Hepatocyte (in vitro differentiated cells): ENCODE measurements around the gene ISCU. TPM values are rescaled to one million over a fixed set of nuclear protein-coding genes. Genes with fewer than 3 reads are reported as not detected.
"Not testable (repeated sequence)": the region's sequence is repeated elsewhere in the genome, so short reads cannot be mapped to it uniquely, and the experiment has no call there.

Experiments used
- DNase-seq: peaks from one replicate; pipeline ENCODE4 v3.0.0-alpha.2; 2016; ENCODE audit warnings: low spot score
- H2AFZ ChIP-seq: fragments of 200-600 bp; sonication (generic); 2 replicates; pipeline ENCODE4 v1.6.0; 2016; ENCODE audit warnings: antibody characterized with exemption, mild to moderate bottlenecking
- H3K27ac ChIP-seq: fragments of 200-600 bp; sonication (generic); 2 replicates; pipeline ENCODE4 v1.5.1; 2016; ENCODE audit warnings: mild to moderate bottlenecking
- H3K27me3 ChIP-seq: fragments of 200-600 bp; sonication (generic); 2 replicates; pipeline ENCODE4 v1.6.1; 2016
- H3K36me3 ChIP-seq: fragments of 200-600 bp; sonication (generic); replicated peaks from 2 replicates; pipeline ENCODE4 v1.5.1; 2016; ENCODE audit warnings: low read depth; ENCODE audit not compliant: insufficient read depth
- H3K4me1 ChIP-seq: fragments of 200-600 bp; sonication (generic); 2 replicates; pipeline ENCODE4 v1.5.1; 2016; ENCODE audit warnings: mild to moderate bottlenecking, moderate library complexity; ENCODE audit not compliant: insufficient read depth
- H3K4me2 ChIP-seq: fragments of 200-600 bp; sonication (generic); 2 replicates; pipeline ENCODE4 v1.6.0; 2016
- H3K4me3 ChIP-seq: fragments of 200-600 bp; sonication (generic); 2 replicates; pipeline ENCODE4 v1.5.1; 2016; ENCODE audit warnings: mild to moderate bottlenecking
- H3K79me2 ChIP-seq: fragments of 200-600 bp; sonication (generic); 2 replicates; pipeline ENCODE4 v1.6.0; 2017; ENCODE audit warnings: mild to moderate bottlenecking
- H3K9me2 ChIP-seq: fragments of 200-600 bp; sonication (generic); replicated peaks from 2 replicates; pipeline ENCODE4 v1.6.0; 2017; ENCODE audit warnings: mild to moderate bottlenecking; ENCODE audit not compliant: insufficient read depth
- H3K9me3 ChIP-seq: fragments of 200-600 bp; sonication (generic); 2 replicates; pipeline ENCODE4 v1.5.1; 2016; ENCODE audit warnings: low read depth, mild to moderate bottlenecking
- H4K20me1 ChIP-seq: fragments of 200-600 bp; sonication (generic); 2 replicates; pipeline ENCODE4 v1.6.0; 2016; ENCODE audit warnings: mild to moderate bottlenecking; ENCODE audit not compliant: insufficient read depth, poor library complexity, severe bottlenecking
- CTCF ChIP-seq: fragments of 200-600 bp; sonication (generic); IDR thresholded peaks from 2 replicates; pipeline ENCODE4 v1.5.1; 2016; ENCODE audit warnings: antibody characterized with exemption, mild to moderate bottlenecking; ENCODE audit not compliant: poor library complexity
- EZH2 ChIP-seq: fragments of 200-600 bp; sonication (generic); IDR thresholded peaks from 2 replicates; pipeline ENCODE4 v1.6.1; 2016; ENCODE audit warnings: antibody characterized with exemption, mild to moderate bottlenecking, borderline replicate concordance
- EZH2phosphoT487 ChIP-seq: fragments of 200-600 bp; sonication (generic); IDR thresholded peaks from one replicate; pipeline ENCODE4 v1.6.1; 2018; ENCODE audit warnings: antibody characterized with exemption, mild to moderate bottlenecking, low read depth, moderate library complexity; ENCODE audit not compliant: unreplicated experiment, severe bottlenecking
- WGBS: methylation state at CpG from one replicate; pipeline ENCODE4 v1.1.6; 2016; ENCODE audit warnings: low lambda C conversion rate; ENCODE audit errors: missing lambda C conversion rate; 5-methylcytosine and 5-hydroxymethylcytosine counted together
- polyA plus RNA-seq: library from polyadenylated mRNA; unstranded; fragments of >200 nt; fragmentation: Nextera tagmentation; extraction: Ambion mirVana; gene quantifications from 2 replicates; pipeline ENCODE4 v1.2.1, GENCODE V29; 2016
- total RNA-seq: library from RNA; depleted of rRNA; stranded (reverse); fragments of >200 nt; gene quantifications from 2 replicates; pipeline ENCODE4 v1.2.3, GENCODE V29; 2014

The ISCU gene
- total and polyA plus RNA-seq, 2 experiments from 2014 or later: 116 to 149 TPM

- Histone ChIP-seq H2AFZ (no peak overlapping the region), H4K20me1 (no peaks in the 10 kb centered on the region), H3K4me1 (peaks cover 4% of the 10 kb centered on the region), H3K4me2 (no peak overlapping the region), H3K79me2 (no peaks in the 10 kb centered on the region), H3K4me3 (no peak overlapping the region), H3K9me2 (no peaks in the 10 kb centered on the region), H3K27me3 (no peaks in the 10 kb centered on the region), H3K36me3 (no peaks in the 10 kb centered on the region), H3K9me3 (no peaks in the 10 kb centered on the region), H3K27ac (no peak overlapping the region)
- TF ChIP-seq EZH2 (no peak), EZH2phosphoT487 (no peak), CTCF (no peak)
- 52% methylated on average over 2 of the region's 2 CpGs for WGBS
- DNase-seq: no peak
Observed at GRCh38 chr12:108573317-108573716, 10.9 kb downstream of the ISCU start.

GRCh38 chr12:108574276-108574675 is 11.9 kb downstream of the ISCU start:
- H3K27ac ChIP-seq, H3K27me3 ChIP-seq, H3K36me3 ChIP-seq, DNase-seq, H3K4me3 ChIP-seq, H3K9me3 ChIP-seq, H2AFZ ChIP-seq, H4K20me1 ChIP-seq, H3K79me2 ChIP-seq, H3K4me2 ChIP-seq, H3K4me1 ChIP-seq, H3K9me2 ChIP-seq: not testable (repeated sequence)
- 100% methylated on average over 1 of the region's 1 CpG for WGBS

GRCh38 chr12:108575199-108575912 is 13.0 kb downstream of the ISCU start:
- WGBS: 96% methylated on average over 9 of the region's 9 CpGs
- H3K4me1 ChIP-seq: peaks cover 6% of the 10 kb centered on the region
- H3K9me3 ChIP-seq: no peaks in the 10 kb centered on the region
- H3K79me2 ChIP-seq: no peaks in the 10 kb centered on the region
- H3K4me3 ChIP-seq: no peak overlapping the region
- H3K27ac ChIP-seq: no peak overlapping the region
- no peak overlapping the region for H2AFZ ChIP-seq
- H4K20me1 ChIP-seq: no peaks in the 10 kb centered on the region
- H3K4me2 ChIP-seq: no peak overlapping the region
- no peaks in the 10 kb centered on the region for H3K36me3 ChIP-seq
- H3K9me2 ChIP-seq: no peaks in the 10 kb centered on the region
- DNase-seq: no peak
- TF ChIP-seq CTCF (no peak), EZH2 (no peak), EZH2phosphoT487 (no peak)
- no peaks in the 10 kb centered on the region for H3K27me3 ChIP-seq

- Histone ChIP-seq H3K36me3 (no peaks in the 10 kb centered on the region), H3K27me3 (no peaks in the 10 kb centered on the region), H3K9me2 (no peaks in the 10 kb centered on the region), H3K27ac (no peak overlapping the region), H3K4me3 (no peak overlapping the region), H3K4me2 (no peak overlapping the region), H2AFZ (no peak overlapping the region), H3K4me1 (peaks cover 10% of the 10 kb centered on the region), H3K9me3 (no peaks in the 10 kb centered on the region), H4K20me1 (no peaks in the 10 kb centered on the region), H3K79me2 (no peaks in the 10 kb centered on the region)
- TF ChIP-seq EZH2phosphoT487 (no peak), CTCF (no peak)
- DNase-seq: no peak
- 57% methylated on average over 6 of the region's 6 CpGs for WGBS
Observed at GRCh38 chr12:108576660-108577234, 14.4 kb downstream of the ISCU start.
